ENCODE results near the gene DCAF10.

The DCAF10 gene

GRCh38 chr9:37778534-37778933 is 22.1 kb upstream of the DCAF10 start:
- no peak for TF ChIP-seq CTCF (IDR thresholded peaks at IDR 0.05; ENCODE audit: low read depth, low read length)
- no peak overlapping the region for H3K4me3 ChIP-seq (ENCODE audit: low read depth, low read length)

GRCh38 chr9:37784291-37784615 is 16.3 kb upstream of the DCAF10 start:
- H3K4me3 ChIP-seq (ENCODE audit: low read depth, low read length) = peak overlapping the region; percentile 84
- no peak for TF ChIP-seq CTCF (IDR thresholded peaks at IDR 0.05; ENCODE audit: low read depth, low read length)

GRCh38 chr9:37784616-37785483 is 15.7 kb upstream of the DCAF10 start, which contains the start of gene EXOSC3:
Gene EXOSC3 (minus strand): TSS chr9:37785064. CDS start chr9:37785044, 20 bp downstream.
- H3K4me3 ChIP-seq (ENCODE audit: low read depth, low read length) = peak within 1 kb of the TSS; percentile 84
- TF ChIP-seq CTCF (IDR thresholded peaks at IDR 0.05; ENCODE audit: low read depth, low read length) = no peak

- H3K4me3 ChIP-seq (ENCODE audit: low read depth, low read length) = no peak overlapping the region
- no peak for TF ChIP-seq CTCF (IDR thresholded peaks at IDR 0.05; ENCODE audit: low read depth, low read length)
Observed at GRCh38 chr9:37787059-37787458, 13.5 kb upstream of the DCAF10 start.

GRCh38 chr9:37788332-37788731 is 12.3 kb upstream of the DCAF10 start:
- no peak for TF ChIP-seq CTCF (IDR thresholded peaks at IDR 0.05; ENCODE audit: low read depth, low read length)
- H3K4me3 ChIP-seq (ENCODE audit: low read depth, low read length) = no peak overlapping the region

GRCh38 chr9:37790096-37790495 is 10.5 kb upstream of the DCAF10 start:
- H3K4me3 ChIP-seq (ENCODE audit: low read depth, low read length) = no peak overlapping the region
- no peak for TF ChIP-seq CTCF (IDR thresholded peaks at IDR 0.05; ENCODE audit: low read depth, low read length)

- H3K4me3 ChIP-seq (ENCODE audit: low read depth, low read length) = no peak overlapping the region
- no peak for TF ChIP-seq CTCF (IDR thresholded peaks at IDR 0.05; ENCODE audit: low read depth, low read length)
Observed at GRCh38 chr9:37792122-37792521, 8.5 kb upstream of the DCAF10 start.
